Erythroblast (primary cell): Measurements from ENCODE around the gene RNU6-9.
A peak's percentile ranks its signal among the peaks of the same experiment; 100 is the strongest.

Source experiments
- DNase-seq, 2 experiments: peaks; one replicate each; lab custom pipeline; 2025; lab: John Stamatoyannopoulos, UW
- GATA1 ChIP-seq: IDR thresholded peaks from 2 replicates; pipeline ENCODE4 v1.6.1; 2011; ENCODE audit warnings: low read depth, mild to moderate bottlenecking, control low read depth, low read length, moderate library complexity
- POLR2A ChIP-seq: IDR thresholded peaks from 2 replicates; pipeline ENCODE4 v1.6.1; 2011; ENCODE audit warnings: mild to moderate bottlenecking, low read length

Gene RNU6-9

GRCh38 chr19:904545-904944 lies 11.3 kb downstream of the RNU6-9 start:
- DNase-seq = no peak
- TF ChIP-seq POLR2A = no peak
- TF ChIP-seq GATA1 = no peak

- no peak for DNase-seq
- TF ChIP-seq POLR2A = no peak
- TF ChIP-seq GATA1 = no peak
Observed at GRCh38 chr19:906480-906879, 13.2 kb downstream of the RNU6-9 start.

GRCh38 chr19:907183-907853 lies 14.0 kb downstream of the RNU6-9 start:
- DNase-seq = peak; percentile 99
- TF ChIP-seq POLR2A = peak; percentile 67
- TF ChIP-seq GATA1 = peak; percentile 54

GRCh38 chr19:911197-912033 lies 18.1 kb downstream of the RNU6-9 start:
- TF ChIP-seq GATA1 = no peak
- TF ChIP-seq POLR2A = no peak
- DNase-seq = no peak

GRCh38 chr19:912181-913079 lies 19.1 kb downstream of the RNU6-9 start:
- DNase-seq = peak; percentile 61 to 78
- no peak for TF ChIP-seq GATA1
- no peak for TF ChIP-seq POLR2A

GRCh38 chr19:913080-913748 lies 19.9 kb downstream of the RNU6-9 start, which contains the start of gene R3HDM4:
Gene R3HDM4, minus strand, starts transcription at chr19:913219. Its CDS starts 62 bp downstream, at chr19:913157.
- DNase-seq = peak; percentile 84 to 91
- peak; percentile 45 for TF ChIP-seq POLR2A
- no peak for TF ChIP-seq GATA1

GRCh38 chr19:916645-917322 lies 23.5 kb downstream of the RNU6-9 start:
- DNase-seq = peak; percentile 48 to 49

GRCh38 chr19:917323-918151 lies 24.3 kb downstream of the RNU6-9 start, which contains the start of gene KISS1R:
Gene KISS1R, plus strand, starts transcription at chr19:917333. Its CDS starts 170 bp downstream, at chr19:917503.
- peak; percentile 70 to 83 for DNase-seq

More at GRCh38 chr19:916645-917322, 23.5 kb downstream of the RNU6-9 start:
- TF ChIP-seq GATA1 = no peak

GRCh38 chr19:918152-918437 lies 24.8 kb downstream of the RNU6-9 start:
- TF ChIP-seq GATA1 (no peak), POLR2A (no peak)

More at GRCh38 chr19:917323-918151, 24.3 kb downstream of the RNU6-9 start, which contains the start of gene KISS1R:
- TF ChIP-seq POLR2A (no peak), GATA1 (no peak)

GRCh38 chr19:918481-919198 lies 25.4 kb downstream of the RNU6-9 start:
- TF ChIP-seq POLR2A = no peak
- TF ChIP-seq GATA1 = no peak
- no peak for DNase-seq

More at GRCh38 chr19:918152-918437, 24.8 kb downstream of the RNU6-9 start:
- no peak for DNase-seq
